ENCODE measurements around the gene CEP192. TPM values are rescaled to one million over a fixed set of nuclear protein-coding genes. Genes with fewer than 3 reads are reported as not detected.
A peak's percentile ranks its signal among the peaks of the same experiment; 100 is the strongest.

Gene CEP192
- total RNA-seq, 1 donor from 2014 or later, result 66.3 TPM

DNA sequence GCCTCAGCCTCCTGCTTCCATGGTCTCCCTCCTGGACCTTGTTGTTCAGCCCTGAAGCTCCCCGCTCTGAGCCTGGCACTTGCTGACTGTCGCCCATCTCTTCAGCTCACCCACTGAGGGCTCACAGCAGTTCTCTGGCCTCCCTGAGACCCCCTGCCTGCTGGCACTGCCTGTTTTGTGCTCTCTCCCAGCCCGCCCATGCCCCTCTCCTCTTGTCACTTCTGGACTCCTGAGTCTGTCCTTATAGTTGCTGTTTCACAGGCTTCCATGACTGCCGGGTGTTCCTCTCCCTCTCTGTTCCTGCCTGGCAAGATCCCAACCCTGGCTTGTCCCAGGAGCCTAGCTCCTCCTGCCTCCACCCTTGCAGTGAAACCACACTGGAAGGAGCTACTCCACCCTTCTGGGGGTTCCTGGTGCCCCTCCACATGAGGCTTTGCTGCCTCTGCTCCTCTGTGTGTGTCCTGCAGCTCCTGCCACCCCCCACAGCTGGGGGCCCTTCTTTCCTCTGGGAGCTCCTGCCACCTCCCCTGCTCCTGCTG, 110.6 kb downstream of the CEP192 start:
- DNase-seq, result no peak

DNA sequence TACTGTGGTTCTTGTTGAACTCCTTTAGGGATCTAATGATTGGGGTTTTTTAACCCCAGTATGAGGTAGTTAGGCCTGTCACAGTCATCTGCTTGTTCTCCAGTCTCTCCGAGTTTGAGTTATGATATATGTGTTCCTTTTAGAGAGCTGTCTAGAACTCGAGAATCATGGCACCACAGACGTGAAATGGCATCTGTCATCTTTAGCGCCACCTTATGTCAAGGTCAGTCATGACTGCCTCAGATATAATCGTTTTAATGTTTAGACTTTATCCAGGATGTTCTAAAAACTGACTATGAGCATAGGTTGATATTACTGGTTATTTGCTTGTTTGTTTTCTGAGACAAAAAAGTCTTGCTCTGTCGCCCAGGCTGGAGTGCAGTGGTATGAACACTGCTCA, 112.2 kb downstream of the CEP192 start:
- no peak for DNase-seq

DNA sequence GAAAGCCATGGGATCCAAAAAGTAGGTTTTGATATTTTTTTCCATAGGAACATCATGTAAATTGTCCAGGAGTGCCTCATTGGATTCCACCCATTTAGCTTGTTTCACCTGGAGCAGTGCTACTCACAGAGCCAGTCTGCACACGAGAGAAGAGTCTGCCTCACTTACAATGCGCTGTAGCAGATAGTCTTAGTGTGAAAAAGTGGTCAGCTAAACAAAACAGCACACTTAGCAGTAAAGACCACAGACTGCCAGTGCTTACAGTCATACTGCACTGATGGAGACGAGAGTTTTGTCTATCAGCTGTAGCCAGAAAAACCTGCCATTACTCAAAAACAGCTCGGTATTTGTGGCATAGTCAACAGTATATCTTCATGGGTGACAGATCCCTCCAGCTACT, 113.9 kb downstream of the CEP192 start:
- DNase-seq, result no peak

DNA sequence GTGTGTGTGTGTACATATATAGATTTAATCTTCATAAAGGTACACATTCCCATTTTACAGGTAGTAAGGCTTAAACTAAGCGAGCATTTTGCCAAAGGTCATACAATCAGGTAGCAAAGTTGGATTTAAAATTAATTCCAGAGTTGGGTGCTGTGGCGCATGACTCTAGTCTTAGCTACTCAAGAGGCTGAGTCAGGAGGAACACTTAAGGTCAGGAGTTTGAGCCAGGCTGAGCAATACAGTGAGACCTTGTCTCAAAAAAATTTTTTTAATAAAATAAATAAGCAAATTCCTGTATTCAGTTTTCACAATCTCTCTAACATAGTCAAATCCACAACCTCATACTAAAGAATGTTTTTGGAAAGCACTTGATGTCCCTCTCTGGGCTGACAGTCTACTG, 115.9 kb downstream of the CEP192 start:
- no peak for DNase-seq

DNA sequence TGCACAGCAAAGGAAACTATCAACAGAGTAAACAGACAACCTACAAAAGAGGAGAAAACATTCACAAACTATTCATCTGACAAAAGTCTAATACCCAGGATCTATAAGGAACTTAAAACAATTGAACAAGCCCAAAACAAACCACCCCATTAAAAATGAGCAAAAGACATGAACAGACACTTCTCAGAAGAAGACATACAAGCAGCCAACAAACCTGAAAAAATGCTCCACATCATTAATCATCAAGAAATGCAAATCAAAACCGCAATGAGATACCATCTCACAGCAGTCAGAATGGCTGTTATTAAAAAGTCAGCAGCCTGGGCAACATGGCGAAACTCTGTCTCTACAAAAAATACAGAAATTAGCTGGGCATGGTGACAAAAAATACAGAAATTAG, 117.2 kb downstream of the CEP192 start:
- DNase-seq, result no peak

DNA sequence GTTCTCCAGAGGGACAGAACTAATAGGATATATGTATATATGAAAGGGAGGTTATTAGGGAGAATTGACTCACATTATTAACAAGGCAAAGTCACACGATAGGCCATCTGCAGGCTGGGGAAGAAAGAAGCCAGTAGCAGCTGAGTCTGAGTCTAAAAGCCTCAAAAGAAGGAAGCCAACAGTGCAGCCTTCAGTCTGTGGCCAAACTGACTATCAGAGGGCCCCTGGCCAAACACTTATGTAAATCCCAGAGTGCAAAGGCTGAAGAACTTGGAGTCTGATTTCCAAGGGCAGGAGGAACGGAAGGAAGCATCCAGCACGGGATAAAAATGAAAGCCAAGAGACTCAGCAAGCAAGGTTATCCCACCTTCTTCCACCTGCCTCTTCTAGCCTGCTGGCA, 119.4 kb downstream of the CEP192 start:
- no peak for DNase-seq

DNA sequence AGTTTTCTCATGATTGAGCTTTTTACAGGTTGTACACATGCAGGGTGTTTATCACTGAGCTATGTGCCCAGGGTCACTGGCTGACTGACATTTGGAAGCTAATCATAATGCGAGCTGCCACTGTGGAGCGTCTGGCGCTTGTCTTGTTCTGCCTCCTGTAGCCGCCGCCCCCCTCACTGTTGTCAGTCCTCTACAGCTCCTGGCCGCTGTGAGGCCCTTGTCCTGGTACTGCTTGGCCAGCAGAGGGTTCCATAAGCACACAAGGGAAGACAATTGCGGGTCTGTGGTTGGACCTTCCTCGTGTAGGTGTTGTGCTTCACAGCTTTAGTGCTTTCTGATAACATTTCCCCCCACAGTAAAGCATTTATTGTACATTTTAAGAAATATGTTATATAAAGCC, 121.8 kb downstream of the CEP192 start:
- peak; percentile 52 for DNase-seq

DNA sequence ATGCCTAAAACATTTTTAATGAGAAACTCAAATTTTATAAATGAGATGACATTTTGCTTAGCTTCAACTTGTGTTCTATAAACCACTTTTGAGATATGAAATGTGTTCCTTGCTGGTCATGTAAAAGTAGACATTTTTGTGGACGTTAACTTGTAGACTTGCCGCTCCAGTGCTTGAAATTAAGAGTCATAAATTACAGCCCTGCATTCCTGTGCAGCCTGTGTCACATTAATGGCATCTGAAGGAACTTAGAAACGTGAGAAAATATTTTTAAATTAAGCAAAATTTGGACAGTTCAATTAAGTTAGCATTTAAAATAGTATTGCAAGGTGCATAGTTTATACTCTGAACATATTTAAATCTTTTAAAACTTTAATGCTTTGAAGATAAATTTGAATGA, 129.1 kb downstream of the CEP192 start:
- DNase-seq, result no peak

DNA sequence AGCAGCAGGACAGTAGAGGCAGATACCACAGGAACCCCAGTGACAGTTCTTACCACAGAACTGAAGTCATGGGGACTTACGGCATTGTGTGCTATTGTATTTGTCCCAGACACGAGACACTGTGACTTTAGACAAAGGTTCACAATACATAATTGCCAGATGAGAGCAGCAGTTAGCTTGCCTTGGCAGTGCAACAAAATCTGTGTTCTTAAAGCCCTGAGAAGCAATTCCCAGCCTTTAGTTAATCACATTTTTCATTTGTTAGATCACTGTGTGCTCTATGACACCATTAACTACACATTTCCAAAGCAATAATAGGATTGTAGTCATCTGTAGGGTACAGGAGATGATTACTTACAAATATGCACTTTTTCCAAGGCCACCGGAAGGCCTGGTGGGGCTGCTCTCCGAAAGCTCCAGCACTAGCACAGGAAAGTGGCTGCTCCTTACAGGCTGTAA, 129.8 kb downstream of the CEP192 start:
- no peak for DNase-seq

DNA sequence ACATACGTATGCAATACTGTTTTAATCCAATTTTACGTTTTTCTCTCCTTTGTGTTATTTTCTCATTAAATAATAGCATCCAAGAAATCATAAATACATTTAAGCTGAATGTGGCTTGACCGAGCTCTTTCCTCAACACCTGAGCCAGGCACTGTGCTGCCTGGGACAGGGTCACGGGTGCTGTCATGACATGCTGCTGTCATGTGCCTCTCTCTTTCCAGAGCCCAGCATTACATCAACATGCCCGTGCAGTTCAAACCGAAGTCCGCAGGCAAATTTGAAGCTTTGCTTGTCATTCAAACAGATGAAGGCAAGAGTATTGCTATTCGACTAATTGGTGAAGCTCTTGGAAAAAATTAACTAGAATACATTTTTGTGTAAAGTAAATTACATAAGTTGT, 133.2 kb downstream of the CEP192 start:
- DNase-seq, result no peak

DNA sequence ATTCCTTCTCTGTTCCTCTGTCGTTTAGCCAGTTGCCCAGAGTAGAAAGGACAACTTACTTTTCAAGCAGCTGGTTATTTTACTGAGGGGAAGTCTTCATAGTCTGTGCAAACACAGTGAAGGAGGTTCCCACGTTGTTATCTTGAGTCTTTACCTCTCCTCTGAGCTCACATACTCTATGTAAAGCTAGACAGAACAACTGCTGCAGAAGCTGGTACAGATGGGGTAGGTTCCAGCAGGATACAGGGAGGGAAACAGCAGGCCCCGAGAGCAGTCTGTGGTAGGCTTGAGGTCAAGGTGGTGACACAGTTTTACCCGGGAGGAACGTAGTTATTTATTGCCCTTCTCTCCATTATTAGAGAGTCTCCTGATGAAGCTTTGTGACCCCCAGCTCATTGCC, 134.0 kb downstream of the CEP192 start:
- no peak for DNase-seq

DNA sequence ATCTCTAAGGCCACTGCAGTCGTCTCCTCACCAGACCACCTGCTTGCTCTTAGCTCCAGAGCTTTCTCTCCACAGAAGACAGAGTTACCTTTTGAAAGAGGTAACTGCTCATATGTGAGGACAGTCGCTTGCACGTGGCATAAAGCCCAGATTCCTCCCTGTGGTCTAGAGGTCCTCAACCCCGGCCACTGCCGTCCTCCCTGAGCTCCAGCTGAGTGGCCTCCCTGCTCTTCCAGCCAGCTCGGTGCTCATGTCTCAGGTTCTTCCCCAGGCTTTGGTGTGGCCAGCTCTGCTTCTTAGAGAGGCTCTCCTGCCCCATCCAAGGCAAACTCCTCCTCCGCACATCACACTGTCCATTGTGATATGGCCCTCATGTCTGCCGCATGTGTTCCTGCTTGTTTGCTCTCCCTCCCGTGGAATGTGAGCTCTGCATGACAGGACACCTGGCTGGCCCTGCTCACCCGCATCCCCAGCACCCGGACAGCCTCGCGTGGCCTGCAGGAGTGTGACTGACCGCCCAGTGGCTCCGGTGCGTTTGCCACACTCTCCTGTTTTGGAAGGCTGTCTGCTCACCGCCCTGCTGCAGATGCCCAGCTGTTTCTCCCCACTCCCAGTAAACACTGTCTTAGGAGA, 135.9 kb downstream of the CEP192 start:
- no peak for DNase-seq

DNA sequence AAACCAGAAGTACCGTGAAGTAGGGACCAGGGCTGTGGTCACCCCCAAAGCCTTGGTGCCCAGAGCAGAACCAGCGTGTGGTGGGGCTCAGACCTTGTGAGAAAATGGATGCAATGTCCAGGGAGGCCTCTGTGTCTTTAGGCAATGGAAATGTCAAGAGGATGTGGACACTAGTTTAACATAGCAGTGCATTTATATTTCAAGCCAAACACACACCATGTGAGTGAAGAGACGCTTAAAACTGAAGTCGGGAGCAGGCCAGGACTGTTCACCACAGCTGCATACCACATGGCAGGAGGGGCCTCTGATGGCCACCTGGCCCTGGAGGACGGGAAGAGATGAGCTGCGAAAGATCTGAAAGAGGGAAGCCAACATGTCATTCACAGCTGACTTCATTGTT, 140.1 kb downstream of the CEP192 start:
- DNase-seq, result no peak

DNA sequence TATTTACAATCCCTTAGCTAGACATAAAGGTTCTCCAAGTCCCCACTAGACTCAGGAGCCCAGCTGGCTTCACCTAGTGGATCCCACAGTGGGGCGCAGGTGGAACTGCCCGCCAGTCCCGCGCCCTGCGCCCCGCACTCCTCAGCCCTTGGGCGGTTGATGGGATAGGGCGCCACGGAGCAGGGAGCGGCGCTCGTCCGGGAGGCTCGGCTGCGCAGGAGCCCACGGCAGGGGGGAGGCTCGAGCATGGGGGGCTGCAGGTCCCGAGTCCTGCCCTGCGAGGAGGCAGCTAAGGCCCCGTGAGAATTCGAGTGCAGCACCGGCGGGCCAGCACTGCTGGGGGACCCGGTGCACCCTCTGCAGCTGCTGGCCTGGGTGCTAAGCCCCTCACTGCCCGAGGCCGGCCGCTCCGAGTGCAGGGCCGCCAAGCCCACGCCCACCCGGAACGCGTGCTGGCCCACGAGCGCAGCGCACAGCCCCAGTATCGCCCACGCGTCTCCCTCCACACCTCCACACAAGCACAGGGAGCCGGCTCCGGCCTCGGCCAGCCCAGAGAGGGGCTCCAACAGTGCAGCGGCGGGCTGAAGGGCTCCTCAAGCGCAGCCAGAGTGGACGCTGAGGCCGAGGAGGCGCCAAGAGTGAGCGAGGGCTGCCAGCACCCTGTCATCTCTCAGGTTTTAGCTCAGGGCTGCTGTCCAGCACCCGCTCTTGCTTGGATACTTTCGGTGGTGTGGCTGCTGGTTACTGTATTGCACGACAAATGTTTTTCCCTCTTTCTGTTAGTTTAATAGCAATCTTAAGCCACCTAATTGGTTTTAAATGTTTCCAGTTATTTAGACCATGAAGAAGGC, 143.6 kb downstream of the CEP192 start:
- DNase-seq, result no peak

DNA sequence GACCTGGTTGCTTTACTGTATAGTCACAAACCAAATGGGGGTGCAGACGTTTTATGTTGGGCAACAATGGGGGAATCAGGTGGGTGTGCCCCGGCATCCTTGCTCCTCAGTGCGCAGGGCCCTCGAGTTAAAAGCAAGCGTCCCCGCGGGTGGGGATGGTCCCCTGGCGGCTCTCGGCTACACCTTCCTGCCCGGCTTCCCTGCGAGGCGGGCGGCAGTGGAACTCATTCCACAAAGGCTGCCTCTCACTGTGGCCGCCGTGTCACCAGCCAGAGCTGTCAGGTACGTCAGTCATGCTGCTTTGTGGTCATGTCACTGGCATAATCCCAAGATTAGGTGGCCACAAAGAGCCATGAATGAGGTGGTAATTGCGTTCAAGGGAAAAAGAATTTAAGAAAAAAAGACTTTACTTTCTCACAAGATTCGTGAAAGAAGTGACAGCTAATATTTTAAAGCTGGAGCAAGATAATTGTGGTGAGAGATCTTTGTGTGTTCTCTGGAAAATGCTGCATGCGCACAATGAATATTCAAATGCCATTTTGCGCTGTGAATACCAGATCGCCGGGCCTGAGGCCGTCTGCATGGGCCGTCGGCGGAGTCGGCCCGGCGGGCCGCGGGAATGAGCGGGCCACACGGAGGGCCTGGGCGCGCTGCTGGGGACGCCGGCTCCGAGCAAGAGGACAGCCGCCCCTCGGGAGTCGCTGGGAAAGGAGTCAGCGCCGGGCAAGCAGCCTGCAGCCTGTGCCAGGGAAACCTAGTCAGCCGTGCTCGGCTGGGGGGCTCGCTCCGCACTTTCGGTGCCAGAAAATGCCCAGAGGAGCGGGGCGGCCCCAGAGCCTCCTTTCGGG, 145.1 kb downstream of the CEP192 start:
- no peak for DNase-seq

DNA sequence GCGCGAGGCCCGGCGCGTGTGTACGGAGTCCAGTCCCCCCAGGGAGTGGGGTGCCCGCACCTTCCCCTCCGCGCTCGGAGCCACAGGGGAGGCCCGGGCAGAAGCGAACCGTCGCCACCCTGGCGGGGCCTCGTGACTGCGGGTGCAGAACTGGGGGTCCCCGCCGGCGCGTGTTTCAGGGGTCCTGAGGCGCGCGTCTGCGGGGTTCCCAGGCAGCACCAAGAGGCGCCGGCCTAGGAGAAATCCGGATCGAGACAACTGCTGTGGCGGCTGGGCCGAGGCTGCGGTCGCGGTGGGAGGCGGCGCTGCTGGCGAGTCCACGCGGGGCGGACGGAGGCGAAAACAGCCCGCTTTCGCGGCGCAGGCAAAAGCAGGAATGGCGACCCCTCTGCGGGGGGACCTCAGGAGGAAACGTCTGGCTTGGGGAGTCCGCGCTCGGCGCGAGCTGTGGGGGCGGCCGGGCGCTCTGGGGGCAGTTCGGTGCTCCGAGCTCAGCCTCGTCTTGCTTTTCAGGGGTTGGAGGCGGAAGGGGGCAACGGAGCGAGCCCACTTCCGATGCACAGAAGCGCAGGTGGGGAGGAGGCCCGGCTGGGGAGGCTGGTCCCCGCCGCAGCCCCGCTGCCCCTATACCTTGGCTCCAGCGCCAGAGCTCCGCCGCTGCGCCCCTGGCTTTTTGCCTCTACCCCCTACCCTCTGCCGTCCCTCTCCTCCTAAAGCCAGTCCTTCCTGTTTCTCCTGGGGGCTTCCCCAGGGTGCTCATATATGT, 145.9 kb downstream of the CEP192 start:
- no peak for DNase-seq

DNA sequence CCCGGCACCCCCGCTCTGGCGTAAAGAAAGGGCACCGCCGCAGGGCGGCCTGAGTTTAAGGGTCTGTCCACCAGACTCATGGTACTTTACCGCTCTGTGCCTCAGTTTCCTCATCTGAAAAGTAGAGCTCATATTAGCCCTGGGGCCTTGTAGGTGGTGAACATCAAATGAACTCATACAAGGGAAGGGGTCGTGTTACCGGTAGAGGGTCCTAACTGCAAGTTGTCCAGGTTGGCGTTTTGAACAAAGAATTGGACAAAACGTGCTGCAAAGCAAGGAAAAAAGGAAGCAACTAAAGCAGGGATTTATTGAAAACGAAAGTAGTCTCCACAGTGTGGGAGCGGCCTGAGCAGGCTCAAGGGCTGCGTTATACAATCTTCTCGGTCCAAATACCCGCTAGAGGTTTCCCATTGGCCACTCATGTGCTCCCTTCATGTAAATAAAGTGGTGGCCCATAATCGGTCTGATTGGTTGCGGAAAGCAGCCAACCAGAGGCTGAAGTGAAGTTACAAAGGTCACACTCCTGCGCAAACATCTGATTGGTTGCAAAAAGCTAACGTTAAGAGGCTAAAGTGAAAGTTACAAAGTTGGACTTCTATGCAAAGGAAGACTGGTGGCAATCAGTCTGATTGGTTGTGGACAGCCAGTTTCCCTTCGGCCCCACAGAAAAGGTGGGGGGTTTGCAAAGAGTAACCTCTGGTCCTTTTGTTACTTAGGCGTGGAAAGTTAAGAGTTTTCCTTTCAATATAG, 146.7 kb downstream of the CEP192 start:
- no peak for DNase-seq

DNA sequence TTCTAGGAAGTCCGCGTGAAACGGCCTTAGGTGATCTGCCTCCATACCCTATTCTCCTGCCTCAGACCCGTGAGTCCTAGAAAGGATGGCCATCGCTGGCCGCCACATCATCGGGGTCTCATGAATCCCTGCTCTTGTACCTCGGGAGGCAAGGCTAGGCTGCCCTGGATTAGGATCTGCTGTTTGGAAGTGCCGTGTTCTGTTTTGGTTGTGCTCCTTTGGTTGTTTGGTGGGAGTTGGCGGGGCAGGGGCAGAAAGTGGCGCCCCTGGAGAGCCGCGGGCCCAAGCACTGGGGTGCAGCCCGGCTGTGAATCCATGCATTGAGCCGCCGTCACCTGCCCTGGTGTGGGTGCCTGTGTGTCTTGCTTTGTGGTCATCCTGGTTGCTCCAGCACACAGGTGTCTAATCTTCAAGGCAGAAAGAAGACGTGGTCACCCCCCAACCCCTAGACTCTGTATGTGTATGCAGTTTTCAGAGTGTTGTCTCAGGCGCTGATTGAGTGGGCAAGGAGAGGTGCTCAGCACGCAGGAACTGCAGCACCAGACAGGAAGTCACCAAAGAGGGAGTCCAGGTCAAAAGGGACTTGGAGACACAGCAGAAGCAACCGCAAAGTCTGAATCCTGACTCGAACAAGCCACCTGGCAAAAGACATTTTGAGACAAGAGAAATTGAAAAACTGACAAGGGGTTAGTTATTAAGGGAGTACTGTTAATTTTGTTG, 147.4 kb downstream of the CEP192 start:
- DNase-seq, result no peak

DNA sequence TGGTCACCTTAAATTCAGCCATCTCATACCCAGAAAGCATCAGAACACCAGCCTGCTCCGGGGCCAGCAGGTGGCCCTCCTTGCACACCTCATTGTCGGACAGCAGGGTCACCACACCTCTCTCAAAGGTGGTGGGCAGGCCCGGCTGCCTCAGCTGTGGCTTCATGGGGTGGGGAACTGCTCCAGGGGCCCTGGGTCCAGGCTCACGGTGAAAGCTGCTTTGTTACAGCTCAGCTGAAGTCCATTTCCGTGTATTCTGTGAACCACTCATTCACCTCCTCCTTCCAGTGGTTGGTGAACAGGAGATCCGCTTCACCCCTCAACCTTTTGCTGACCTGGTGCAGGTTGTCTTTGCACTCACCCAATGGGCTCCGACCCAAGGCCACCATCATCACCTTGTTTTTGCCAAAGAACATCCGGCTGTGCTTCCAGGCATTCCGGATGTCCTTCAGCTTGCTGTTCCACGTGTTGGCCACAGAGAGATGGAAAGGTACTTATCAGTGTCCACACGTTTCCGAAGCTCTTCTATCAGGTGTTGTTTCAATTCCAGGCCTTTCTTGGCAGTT, 148.8 kb downstream of the CEP192 start:
- no peak for DNase-seq

DNA sequence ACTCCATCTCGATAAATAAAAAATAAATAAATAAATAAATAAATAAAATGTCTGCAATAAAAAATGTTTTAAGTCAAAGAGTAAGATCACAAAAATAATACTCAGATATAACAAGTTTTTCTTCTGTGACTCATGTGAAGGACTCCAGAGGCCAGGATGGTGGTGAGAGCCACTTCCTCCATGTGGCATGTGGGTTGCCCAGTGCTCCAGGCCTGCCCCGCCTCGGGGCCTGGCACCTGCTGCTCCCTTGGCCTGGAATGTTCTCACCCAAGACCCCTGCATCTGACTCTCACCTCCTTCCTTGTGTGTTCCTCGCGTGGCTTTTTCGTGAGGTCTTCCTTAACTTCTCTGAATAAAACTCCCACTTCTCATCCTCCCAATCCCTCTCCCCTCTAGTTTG, 150.0 kb downstream of the CEP192 start:
- DNase-seq, result no peak

All from occipital lobe (tissue), 2 donors.